Hepatocyte (in vitro differentiated cells): ENCODE measurements around the gene NELFCD. TPM values are rescaled to one million over a fixed set of nuclear protein-coding genes. Genes with fewer than 3 reads are reported as not detected.

Experiments used
- DNase-seq: peaks from one replicate; pipeline ENCODE4 v3.0.0-alpha.2; 2016; ENCODE audit warnings: low spot score
- H2AFZ ChIP-seq: fragments of 200-600 bp; sonication (generic); 2 replicates; pipeline ENCODE4 v1.6.0; 2016; ENCODE audit warnings: antibody characterized with exemption, mild to moderate bottlenecking
- H3K27ac ChIP-seq: fragments of 200-600 bp; sonication (generic); 2 replicates; pipeline ENCODE4 v1.5.1; 2016; ENCODE audit warnings: mild to moderate bottlenecking
- H3K27me3 ChIP-seq: fragments of 200-600 bp; sonication (generic); 2 replicates; pipeline ENCODE4 v1.6.1; 2016
- H3K36me3 ChIP-seq: fragments of 200-600 bp; sonication (generic); replicated peaks from 2 replicates; pipeline ENCODE4 v1.5.1; 2016; ENCODE audit warnings: low read depth; ENCODE audit not compliant: insufficient read depth
- H3K4me1 ChIP-seq: fragments of 200-600 bp; sonication (generic); 2 replicates; pipeline ENCODE4 v1.5.1; 2016; ENCODE audit warnings: mild to moderate bottlenecking, moderate library complexity; ENCODE audit not compliant: insufficient read depth
- H3K4me2 ChIP-seq: fragments of 200-600 bp; sonication (generic); 2 replicates; pipeline ENCODE4 v1.6.0; 2016
- H3K4me3 ChIP-seq: fragments of 200-600 bp; sonication (generic); 2 replicates; pipeline ENCODE4 v1.5.1; 2016; ENCODE audit warnings: mild to moderate bottlenecking
- H3K79me2 ChIP-seq: fragments of 200-600 bp; sonication (generic); 2 replicates; pipeline ENCODE4 v1.6.0; 2017; ENCODE audit warnings: mild to moderate bottlenecking
- H3K9me2 ChIP-seq: fragments of 200-600 bp; sonication (generic); replicated peaks from 2 replicates; pipeline ENCODE4 v1.6.0; 2017; ENCODE audit warnings: mild to moderate bottlenecking; ENCODE audit not compliant: insufficient read depth
- H3K9me3 ChIP-seq: fragments of 200-600 bp; sonication (generic); 2 replicates; pipeline ENCODE4 v1.5.1; 2016; ENCODE audit warnings: low read depth, mild to moderate bottlenecking
- H4K20me1 ChIP-seq: fragments of 200-600 bp; sonication (generic); 2 replicates; pipeline ENCODE4 v1.6.0; 2016; ENCODE audit warnings: mild to moderate bottlenecking; ENCODE audit not compliant: insufficient read depth, poor library complexity, severe bottlenecking
- EZH2 ChIP-seq: fragments of 200-600 bp; sonication (generic); IDR thresholded peaks from 2 replicates; pipeline ENCODE4 v1.6.1; 2016; ENCODE audit warnings: antibody characterized with exemption, mild to moderate bottlenecking, borderline replicate concordance
- EZH2phosphoT487 ChIP-seq: fragments of 200-600 bp; sonication (generic); IDR thresholded peaks from one replicate; pipeline ENCODE4 v1.6.1; 2018; ENCODE audit warnings: antibody characterized with exemption, mild to moderate bottlenecking, low read depth, moderate library complexity; ENCODE audit not compliant: unreplicated experiment, severe bottlenecking
- WGBS: methylation state at CpG from one replicate; pipeline ENCODE4 v1.1.6; 2016; ENCODE audit warnings: low lambda C conversion rate; ENCODE audit errors: missing lambda C conversion rate; 5-methylcytosine and 5-hydroxymethylcytosine counted together
- polyA plus RNA-seq: library from polyadenylated mRNA; unstranded; fragments of >200 nt; fragmentation: Nextera tagmentation; extraction: Ambion mirVana; gene quantifications from 2 replicates; pipeline ENCODE4 v1.2.1, GENCODE V29; 2016
- total RNA-seq: library from RNA; depleted of rRNA; stranded (reverse); fragments of >200 nt; gene quantifications from 2 replicates; pipeline ENCODE4 v1.2.3, GENCODE V29; 2014
- TF ChIP-seq, protein P1 (sequence below): fragments of 200-600 bp; sonication (generic); IDR thresholded peaks from 2 replicates; pipeline ENCODE4 v1.5.1; 2016; ENCODE audit warnings: antibody characterized with exemption, mild to moderate bottlenecking; ENCODE audit not compliant: poor library complexity

Gene NELFCD
- total and polyA plus RNA-seq, 2 experiments from 2014 or later = 48.3 to 64.0 TPM

DNA sequence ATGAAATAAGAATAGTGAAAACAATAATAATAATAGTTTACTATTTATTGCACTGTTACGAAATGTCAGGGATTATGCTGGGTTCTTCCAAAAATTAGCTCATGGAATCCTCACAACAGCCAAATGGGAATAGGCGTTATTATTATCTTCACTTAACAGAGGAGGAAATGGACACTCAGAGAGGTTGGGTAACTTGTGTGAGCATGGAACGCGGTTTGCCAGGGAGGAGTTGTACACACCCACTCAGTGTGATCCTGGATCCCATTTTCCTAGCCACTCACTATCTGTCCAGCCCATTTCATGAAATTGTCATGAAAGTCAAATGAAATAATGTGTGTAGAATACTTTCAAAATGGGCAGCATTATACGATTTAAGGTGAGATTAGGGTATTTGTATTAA lies 4.6 kb downstream of the NELFCD start:
- Histone ChIP-seq H3K4me2 (no peak overlapping the region), H2AFZ (no peak overlapping the region), H3K9me3 (no peaks in the 10 kb centered on the region), H3K27ac (no peak overlapping the region), H3K27me3 (no peaks in the 10 kb centered on the region), H3K4me1 (peaks cover 19% of the 10 kb centered on the region), H3K36me3 (peaks cover 6% of the 10 kb centered on the region), H3K4me3 (no peak overlapping the region), H3K79me2 (peaks cover 57% of the 10 kb centered on the region), H3K9me2 (no peaks in the 10 kb centered on the region), H4K20me1 (peaks cover 15% of the 10 kb centered on the region)
- TF ChIP-seq, protein P1, sequence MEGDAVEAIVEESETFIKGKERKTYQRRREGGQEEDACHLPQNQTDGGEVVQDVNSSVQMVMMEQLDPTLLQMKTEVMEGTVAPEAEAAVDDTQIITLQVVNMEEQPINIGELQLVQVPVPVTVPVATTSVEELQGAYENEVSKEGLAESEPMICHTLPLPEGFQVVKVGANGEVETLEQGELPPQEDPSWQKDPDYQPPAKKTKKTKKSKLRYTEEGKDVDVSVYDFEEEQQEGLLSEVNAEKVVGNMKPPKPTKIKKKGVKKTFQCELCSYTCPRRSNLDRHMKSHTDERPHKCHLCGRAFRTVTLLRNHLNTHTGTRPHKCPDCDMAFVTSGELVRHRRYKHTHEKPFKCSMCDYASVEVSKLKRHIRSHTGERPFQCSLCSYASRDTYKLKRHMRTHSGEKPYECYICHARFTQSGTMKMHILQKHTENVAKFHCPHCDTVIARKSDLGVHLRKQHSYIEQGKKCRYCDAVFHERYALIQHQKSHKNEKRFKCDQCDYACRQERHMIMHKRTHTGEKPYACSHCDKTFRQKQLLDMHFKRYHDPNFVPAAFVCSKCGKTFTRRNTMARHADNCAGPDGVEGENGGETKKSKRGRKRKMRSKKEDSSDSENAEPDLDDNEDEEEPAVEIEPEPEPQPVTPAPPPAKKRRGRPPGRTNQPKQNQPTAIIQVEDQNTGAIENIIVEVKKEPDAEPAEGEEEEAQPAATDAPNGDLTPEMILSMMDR = no peak
- no peak for TF ChIP-seq EZH2phosphoT487
- no peak for TF ChIP-seq EZH2
- 95% methylated on average over 5 of the region's 5 CpGs for WGBS
- DNase-seq = no peak

DNA sequence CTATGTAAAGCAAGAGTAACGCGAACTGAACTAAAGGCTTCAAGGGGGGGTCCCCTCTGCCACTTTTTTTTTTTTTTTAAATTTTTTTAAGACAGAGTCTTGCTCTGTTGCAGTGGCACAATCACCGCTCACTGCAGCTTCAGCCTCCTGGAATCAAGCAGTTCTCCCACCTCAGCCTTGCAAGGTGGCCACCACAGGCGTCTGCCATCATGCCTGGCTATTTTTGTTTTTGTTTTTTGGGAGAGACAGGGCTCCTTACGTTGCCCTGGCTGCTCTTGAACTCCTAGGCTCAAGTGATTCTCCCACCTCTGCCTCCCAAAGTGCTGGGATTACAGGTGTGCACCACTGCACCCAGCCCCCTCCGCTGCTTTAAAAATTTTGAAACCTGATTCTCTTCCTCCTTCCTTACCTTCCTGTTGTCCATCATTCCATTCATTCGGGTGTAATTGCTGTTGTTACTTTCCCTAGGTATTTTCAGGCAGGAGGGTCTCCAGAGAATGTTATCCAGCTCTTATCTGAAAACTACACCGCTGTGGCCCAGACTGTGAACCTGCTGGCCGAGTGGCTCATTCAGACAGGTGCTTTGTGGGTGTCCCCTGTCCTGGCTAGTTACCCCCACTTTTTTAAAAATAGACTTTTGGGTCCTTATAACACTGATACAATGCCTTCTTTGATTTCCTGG lies 5.4 kb downstream of the NELFCD start:
- H4K20me1 ChIP-seq = peaks cover 15% of the 10 kb centered on the region
- peaks cover 6% of the 10 kb centered on the region for H3K36me3 ChIP-seq
- peaks cover 18% of the 10 kb centered on the region for H3K4me1 ChIP-seq
- H3K9me3 ChIP-seq = no peaks in the 10 kb centered on the region
- no peak overlapping the region for H3K4me2 ChIP-seq
- H2AFZ ChIP-seq = no peak overlapping the region
- H3K4me3 ChIP-seq = no peak overlapping the region
- TF ChIP-seq EZH2phosphoT487 (no peak), EZH2 (no peak)
- TF ChIP-seq, protein P1 = no peak
- DNase-seq = no peak
- peaks cover 56% of the 10 kb centered on the region for H3K79me2 ChIP-seq
- 79% methylated on average over 9 of the region's 9 CpGs for WGBS
- H3K27me3 ChIP-seq = no peaks in the 10 kb centered on the region
- no peaks in the 10 kb centered on the region for H3K9me2 ChIP-seq
- H3K27ac ChIP-seq = no peak overlapping the region

DNA sequence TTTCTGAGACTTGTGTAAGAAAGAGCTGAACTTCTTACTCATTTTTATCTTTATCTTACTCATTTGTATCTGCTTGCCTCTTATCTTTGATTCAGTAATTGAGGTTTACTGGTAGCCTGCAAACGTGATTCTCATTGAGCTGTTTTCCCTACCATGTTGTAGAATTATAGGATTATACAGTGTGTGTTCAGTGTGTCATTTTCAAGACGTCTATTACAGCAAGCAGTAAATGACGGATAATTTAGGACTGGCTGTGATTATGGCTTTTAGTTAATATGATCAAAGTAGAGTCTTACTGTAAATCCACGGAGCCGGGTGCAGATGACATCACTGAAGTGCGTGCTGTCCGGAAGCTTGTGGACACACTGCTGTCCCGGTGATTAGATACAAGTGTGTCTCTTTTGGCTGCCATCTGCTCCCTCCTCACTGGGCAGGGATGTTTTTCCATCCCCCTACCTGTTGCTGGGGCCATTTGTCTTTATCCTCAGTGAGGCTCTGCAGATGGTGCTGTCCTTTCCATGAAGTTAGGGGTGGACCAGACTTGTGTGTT lies 6.0 kb downstream of the NELFCD start:
- Histone ChIP-seq H3K36me3 (peaks cover 6% of the 10 kb centered on the region), H3K79me2 (peaks cover 50% of the 10 kb centered on the region), H2AFZ (no peak overlapping the region), H3K27ac (no peak overlapping the region), H3K9me2 (no peaks in the 10 kb centered on the region), H3K4me3 (no peak overlapping the region), H3K27me3 (no peaks in the 10 kb centered on the region), H3K4me2 (no peak overlapping the region), H3K4me1 (peaks cover 14% of the 10 kb centered on the region), H3K9me3 (no peaks in the 10 kb centered on the region), H4K20me1 (peaks cover 15% of the 10 kb centered on the region)
- no peak for DNase-seq
- WGBS = 83% methylated on average over 8 of the region's 8 CpGs
- TF ChIP-seq EZH2 (no peak), EZH2phosphoT487 (no peak)
- TF ChIP-seq, protein P1 = no peak
